GM19452 (cell line): ENCODE measurements around the gene LASP1.
"Not testable (repeated sequence)": the region's sequence is repeated elsewhere in the genome, so short reads cannot be mapped to it uniquely, and the experiment has no call there.

ENCODE experiments used
- ATAC-seq: cut with Tn5 transposase; IDR thresholded peaks from one replicate; pipeline ENCODE4 v1.9.1; 2021; ENCODE audit not compliant: unreplicated experiment

Gene LASP1

GRCh38 chr17:38869526-38870258 is at the start of gene LASP1:
Gene LASP1, plus strand, starts transcription at chr17:38870058. Its CDS starts 132 bp downstream, at chr17:38870190.
- ATAC-seq: peak; percentile 34

- ATAC-seq: peak; percentile 65
Observed at GRCh38 chr17:38824899-38825761, 44.7 kb upstream of the LASP1 start, which contains the start of gene CWC25. Gene CWC25, minus strand, starts transcription at chr17:38825321. Its CDS starts 138 bp downstream, at chr17:38825183.

- ATAC-seq: no peak
Observed at GRCh38 chr17:38825762-38826247, 44.1 kb upstream of the LASP1 start.

- no peak for ATAC-seq
Observed at GRCh38 chr17:38844261-38844757, 25.5 kb upstream of the LASP1 start.

GRCh38 chr17:38848557-38848891 is 21.3 kb upstream of the LASP1 start:
- ATAC-seq: no peak

GRCh38 chr17:38848939-38849605 is 20.8 kb upstream of the LASP1 start:
- ATAC-seq: no peak

- ATAC-seq: no peak
Observed at GRCh38 chr17:38850374-38850773, 19.5 kb upstream of the LASP1 start.

- ATAC-seq: no peak
Observed at GRCh38 chr17:38851434-38851833, 18.4 kb upstream of the LASP1 start.

GRCh38 chr17:38852771-38853291 is 17.0 kb upstream of the LASP1 start:
- no peak for ATAC-seq

- peak; percentile 76 for ATAC-seq
Observed at GRCh38 chr17:38853292-38854219, 16.3 kb upstream of the LASP1 start, which contains the start of gene RPL23. Gene RPL23, minus strand, starts transcription at chr17:38853721. Its CDS starts 11 bp downstream, at chr17:38853710.

GRCh38 chr17:38855101-38855714 is 14.7 kb upstream of the LASP1 start:
- ATAC-seq: not testable (repeated sequence)

GRCh38 chr17:38857271-38857670 is 12.6 kb upstream of the LASP1 start:
- ATAC-seq: no peak

GRCh38 chr17:38861399-38861843 is 8.4 kb upstream of the LASP1 start:
- no peak for ATAC-seq

GRCh38 chr17:38864636-38865398 is 5.0 kb upstream of the LASP1 start:
- ATAC-seq: no peak

GRCh38 chr17:38867179-38867967 is 2.5 kb upstream of the LASP1 start:
- no peak for ATAC-seq

- ATAC-seq: no peak
Observed at GRCh38 chr17:38867968-38868816, 1.7 kb upstream of the LASP1 start.
